GM23338 (cell line): ENCODE measurements around the gene INSL3. TPM values are rescaled to one million over a fixed set of nuclear protein-coding genes. Genes with fewer than 3 reads are reported as not detected.

Experiments
- ATAC-seq: fragments of 200-7000 bp; cut with Tn5 transposase; 3 replicates; pipeline ENCODE4 v1.9.1; 2020
- DNase-seq: peaks from one replicate; pipeline ENCODE4 v3.0.0-alpha.2; 2015; ENCODE audit warnings: low spot score
- H2AFZ ChIP-seq: fragments of 200-600 bp; sonication (generic); 2 replicates; pipeline ENCODE4 v1.8.0; 2016; ENCODE audit warnings: antibody characterized with exemption, mild to moderate bottlenecking, moderate library complexity
- H3F3A ChIP-seq: fragments of 200-600 bp; sonication (generic); replicated peaks from 2 replicates; pipeline ENCODE4 v1.8.0; 2017; ENCODE audit warnings: antibody characterized with exemption, mixed run types, low read depth
- H3K27ac ChIP-seq: fragments of 200-600 bp; sonication (generic); 2 replicates; pipeline ENCODE4 v1.6.1; 2016; ENCODE audit warnings: low read depth
- H3K27me3 ChIP-seq: fragments of 200-600 bp; sonication (generic); 2 replicates; pipeline ENCODE4 v1.8.0; 2016; ENCODE audit warnings: mild to moderate bottlenecking, mixed run types, moderate library complexity; ENCODE audit not compliant: insufficient read depth
- H3K36me3 ChIP-seq: fragments of 200-600 bp; sonication (generic); 2 replicates; pipeline ENCODE4 v1.8.0; 2016; ENCODE audit warnings: mild to moderate bottlenecking; ENCODE audit not compliant: insufficient read depth
- H3K4me1 ChIP-seq: fragments of 200-600 bp; sonication (generic); 2 replicates; pipeline ENCODE4 v1.8.0; 2016; ENCODE audit warnings: mild to moderate bottlenecking, moderate library complexity; ENCODE audit not compliant: insufficient read depth
- H3K4me2 ChIP-seq: fragments of 200-600 bp; sonication (generic); 2 replicates; pipeline ENCODE4 v1.7.1; 2017; ENCODE audit warnings: mixed run types
- H3K4me3 ChIP-seq: fragments of 200-600 bp; sonication (generic); 2 replicates; pipeline ENCODE4 v1.6.1; 2016; ENCODE audit warnings: mixed run types
- H3K79me2 ChIP-seq: fragments of 200-600 bp; sonication (generic); replicated peaks from 2 replicates; pipeline ENCODE4 v1.8.0; 2017; ENCODE audit warnings: mild to moderate bottlenecking; ENCODE audit not compliant: insufficient read depth
- H3K9me2 ChIP-seq: fragments of 200-600 bp; sonication (generic); 2 replicates; pipeline ENCODE4 v1.8.0; 2017; ENCODE audit not compliant: insufficient read depth
- H4K20me1 ChIP-seq: fragments of 200-600 bp; sonication (generic); replicated peaks from 2 replicates; pipeline ENCODE4 v1.8.0; 2017; ENCODE audit warnings: mild to moderate bottlenecking; ENCODE audit not compliant: insufficient read depth
- H3K27ac Mint-ChIP-seq: 2 replicates; pipeline ENCODE4 v1.8.0; 2020; ENCODE audit warnings: inconsistent platforms, mild to moderate bottlenecking, moderate library complexity, mixed read lengths
- H3K27me3 Mint-ChIP-seq: 3 replicates; pipeline ENCODE4 v1.8.0; 2022; ENCODE audit warnings: low read depth, mild to moderate bottlenecking, moderate library complexity, mixed read lengths, inconsistent platforms; ENCODE audit not compliant: insufficient read depth, poor library complexity
- H3K36me3 Mint-ChIP-seq: 3 replicates; pipeline ENCODE4 v1.8.0; 2021; ENCODE audit warnings: low read depth, mild to moderate bottlenecking, inconsistent platforms, moderate library complexity, mixed read lengths
- H3K4me1 Mint-ChIP-seq: 3 replicates; pipeline ENCODE4 v1.8.0; 2020; ENCODE audit warnings: mild to moderate bottlenecking, inconsistent platforms, mixed read lengths
- H3K4me3 Mint-ChIP-seq: 3 replicates; pipeline ENCODE4 v1.8.0; 2021; ENCODE audit warnings: moderate library complexity, mild to moderate bottlenecking, inconsistent platforms, mixed read lengths
- H3K9me3 Mint-ChIP-seq: 3 replicates; pipeline ENCODE4 v1.8.0; 2020; ENCODE audit warnings: moderate library complexity, mild to moderate bottlenecking, inconsistent platforms, mixed read lengths
- CREB1 ChIP-seq: fragments of 250-450 bp; sonication (Bioruptor Pico); IDR thresholded peaks from 2 replicates; pipeline ENCODE4 v1.5.0; 2020; ENCODE audit warnings: low read depth, mild to moderate bottlenecking, moderate library complexity
- EZH2 ChIP-seq: fragments of 200-600 bp; sonication (generic); IDR thresholded peaks from one replicate; pipeline ENCODE4 v1.8.0; 2017; ENCODE audit warnings: antibody characterized with exemption, mild to moderate bottlenecking, low read depth; ENCODE audit not compliant: unreplicated experiment
- EZH2phosphoT487 ChIP-seq: fragments of 200-600 bp; sonication (generic); IDR thresholded peaks from one replicate; pipeline ENCODE4 v1.8.1; 2018; ENCODE audit warnings: antibody characterized with exemption; ENCODE audit not compliant: unreplicated experiment
- JUNB ChIP-seq: IDR thresholded peaks from one replicate; pipeline ENCODE4 v1.6.1; 2016; ENCODE audit warnings: antibody characterized with exemption; ENCODE audit not compliant: unreplicated experiment
- NANOG ChIP-seq: IDR thresholded peaks from 2 replicates; pipeline ENCODE4 v1.6.1; 2016; ENCODE audit warnings: antibody characterized with exemption, borderline replicate concordance
- POLR2AphosphoS5 ChIP-seq: IDR thresholded peaks from 2 replicates; pipeline ENCODE4 v1.6.1; 2016; ENCODE audit warnings: antibody characterized with exemption, low read depth
- STAT1 ChIP-seq: IDR thresholded peaks from one replicate; pipeline ENCODE4 v1.6.1; 2016; ENCODE audit warnings: antibody characterized with exemption; ENCODE audit not compliant: unreplicated experiment
- ZNF114 ChIP-seq: fragments of 250-450 bp; sonication (Bioruptor Pico); IDR thresholded peaks from 2 replicates; pipeline ENCODE4 v1.5.0; 2020; ENCODE audit warnings: mild to moderate bottlenecking, moderate library complexity
- ZNF331 ChIP-seq: fragments of 250-450 bp; sonication (Bioruptor Pico); IDR thresholded peaks from 2 replicates; pipeline ENCODE4 v1.5.0; 2020; ENCODE audit warnings: low read depth, mild to moderate bottlenecking, moderate library complexity
- polyA plus RNA-seq: library from polyadenylated mRNA; unstranded; fragments of >200 nt; fragmentation: Nextera tagmentation; extraction: Ambion mirVana; gene quantifications from 2 replicates; pipeline ENCODE4 v1.2.1, GENCODE V29; 2016
- total RNA-seq: library from RNA; depleted of rRNA; stranded (reverse); fragments of >200 nt; shearing (Covaris generic); gene quantifications from 2 replicates; pipeline ENCODE4 v1.2.3, GENCODE V29; 2014
- TF ChIP-seq, protein P1 (sequence below): fragments of 250-450 bp; sonication (Bioruptor Pico); IDR thresholded peaks from 2 replicates; pipeline ENCODE4 v1.5.0; 2020; ENCODE audit warnings: mild to moderate bottlenecking, moderate library complexity
- TF ChIP-seq, protein P2 (sequence below), 2 experiments: fragments of 200-600 bp in 1 of 2; sonication (generic) in 1 of 2; conservative IDR thresholded peaks; 2 replicates each; pipeline versions ENCODE4 v1.5.1 to v1.6.1; 2016 to 2017; ENCODE audit warnings: antibody characterized with exemption in 2 of 2, low read depth in 2 of 2, mild to moderate bottlenecking in 2 of 2, moderate library complexity in 1 of 2
- TF ChIP-seq, protein P3 (sequence below): IDR thresholded peaks from one replicate; pipeline ENCODE4 v1.6.1; 2018; ENCODE audit warnings: antibody characterized with exemption; ENCODE audit not compliant: unreplicated experiment
- TF ChIP-seq, protein P4 (sequence below): IDR thresholded peaks from 2 replicates; pipeline ENCODE4 v1.6.1; 2016; ENCODE audit warnings: antibody characterized with exemption

Gene INSL3
- total and polyA plus RNA-seq, 2 experiments from 2014 or later, result 0.76 TPM; not detected in 1

DNA sequence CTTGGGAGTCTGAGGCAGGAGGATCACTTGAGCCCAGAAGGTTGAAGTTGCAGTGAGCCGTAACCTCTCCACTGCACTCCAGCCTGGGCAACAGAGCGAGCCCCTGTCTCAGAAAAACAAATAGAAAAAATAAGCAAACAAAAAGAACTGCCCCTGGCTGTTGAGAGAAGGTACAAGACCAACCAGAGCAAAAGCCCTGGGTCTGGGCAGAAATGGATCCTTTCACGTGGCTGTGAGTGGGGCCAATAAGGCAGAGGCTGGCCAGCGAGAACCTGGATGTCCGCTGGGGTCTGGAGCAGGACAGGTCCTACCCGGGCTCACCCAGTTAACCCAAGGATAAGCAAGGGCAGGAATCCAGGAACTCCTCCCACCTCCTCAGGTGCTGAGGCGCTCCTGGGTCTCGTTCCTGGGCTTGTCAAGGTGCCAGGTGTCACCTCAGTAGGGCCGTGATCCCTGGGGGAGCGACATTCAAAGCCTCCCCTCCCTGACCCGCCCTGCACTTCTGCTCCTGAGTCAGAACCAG lies 45.7 kb upstream of the INSL3 start:
- no peak; the same call in 2 of the 3 replicates for ATAC-seq
- peak; percentile 27 for DNase-seq

More for the DNA sequence above, 45.7 kb upstream of the INSL3 start:
- no peaks in the 10 kb centered on the region for H3K9me2 ChIP-seq
- H3K4me1 ChIP-seq, result peaks cover 12% of the 10 kb centered on the region; the same call in 1 of the 2 replicates
- peaks cover 14% of the 10 kb centered on the region for H3K4me1 Mint-ChIP-seq
- no peak overlapping the region for H3K4me2 ChIP-seq
- H3K36me3 ChIP-seq, result peaks cover 17% of the 10 kb centered on the region
- H3K4me3 ChIP-seq, result no peak overlapping the region
- peaks cover 7% of the 10 kb centered on the region for H3K79me2 ChIP-seq
- peaks cover 50% of the 10 kb centered on the region for H3F3A ChIP-seq
- H3K27me3 Mint-ChIP-seq, result peaks cover 47% of the 10 kb centered on the region
- H3K36me3 Mint-ChIP-seq, result peaks cover 39% of the 10 kb centered on the region
- peaks cover 23% of the 10 kb centered on the region for H3K27me3 ChIP-seq
- no peak overlapping the region for H2AFZ ChIP-seq
- no peak overlapping the region for H3K4me3 Mint-ChIP-seq
- no peak overlapping the region for H3K27ac ChIP-seq
- peaks cover 26% of the 10 kb centered on the region for H4K20me1 ChIP-seq
- H3K27ac Mint-ChIP-seq, result no peak overlapping the region; the same call in 1 of the 2 replicates
- TF ChIP-seq NANOG (no peak), POLR2AphosphoS5 (no peak), EZH2phosphoT487 (no peak), EZH2 (no peak), STAT1 (no peak), JUNB (no peak), ZNF331 (CRISPR knock-in tag) (no peak), CREB1 (CRISPR knock-in tag) (no peak), ZNF114 (no peak)
- TF ChIP-seq, protein P1, sequence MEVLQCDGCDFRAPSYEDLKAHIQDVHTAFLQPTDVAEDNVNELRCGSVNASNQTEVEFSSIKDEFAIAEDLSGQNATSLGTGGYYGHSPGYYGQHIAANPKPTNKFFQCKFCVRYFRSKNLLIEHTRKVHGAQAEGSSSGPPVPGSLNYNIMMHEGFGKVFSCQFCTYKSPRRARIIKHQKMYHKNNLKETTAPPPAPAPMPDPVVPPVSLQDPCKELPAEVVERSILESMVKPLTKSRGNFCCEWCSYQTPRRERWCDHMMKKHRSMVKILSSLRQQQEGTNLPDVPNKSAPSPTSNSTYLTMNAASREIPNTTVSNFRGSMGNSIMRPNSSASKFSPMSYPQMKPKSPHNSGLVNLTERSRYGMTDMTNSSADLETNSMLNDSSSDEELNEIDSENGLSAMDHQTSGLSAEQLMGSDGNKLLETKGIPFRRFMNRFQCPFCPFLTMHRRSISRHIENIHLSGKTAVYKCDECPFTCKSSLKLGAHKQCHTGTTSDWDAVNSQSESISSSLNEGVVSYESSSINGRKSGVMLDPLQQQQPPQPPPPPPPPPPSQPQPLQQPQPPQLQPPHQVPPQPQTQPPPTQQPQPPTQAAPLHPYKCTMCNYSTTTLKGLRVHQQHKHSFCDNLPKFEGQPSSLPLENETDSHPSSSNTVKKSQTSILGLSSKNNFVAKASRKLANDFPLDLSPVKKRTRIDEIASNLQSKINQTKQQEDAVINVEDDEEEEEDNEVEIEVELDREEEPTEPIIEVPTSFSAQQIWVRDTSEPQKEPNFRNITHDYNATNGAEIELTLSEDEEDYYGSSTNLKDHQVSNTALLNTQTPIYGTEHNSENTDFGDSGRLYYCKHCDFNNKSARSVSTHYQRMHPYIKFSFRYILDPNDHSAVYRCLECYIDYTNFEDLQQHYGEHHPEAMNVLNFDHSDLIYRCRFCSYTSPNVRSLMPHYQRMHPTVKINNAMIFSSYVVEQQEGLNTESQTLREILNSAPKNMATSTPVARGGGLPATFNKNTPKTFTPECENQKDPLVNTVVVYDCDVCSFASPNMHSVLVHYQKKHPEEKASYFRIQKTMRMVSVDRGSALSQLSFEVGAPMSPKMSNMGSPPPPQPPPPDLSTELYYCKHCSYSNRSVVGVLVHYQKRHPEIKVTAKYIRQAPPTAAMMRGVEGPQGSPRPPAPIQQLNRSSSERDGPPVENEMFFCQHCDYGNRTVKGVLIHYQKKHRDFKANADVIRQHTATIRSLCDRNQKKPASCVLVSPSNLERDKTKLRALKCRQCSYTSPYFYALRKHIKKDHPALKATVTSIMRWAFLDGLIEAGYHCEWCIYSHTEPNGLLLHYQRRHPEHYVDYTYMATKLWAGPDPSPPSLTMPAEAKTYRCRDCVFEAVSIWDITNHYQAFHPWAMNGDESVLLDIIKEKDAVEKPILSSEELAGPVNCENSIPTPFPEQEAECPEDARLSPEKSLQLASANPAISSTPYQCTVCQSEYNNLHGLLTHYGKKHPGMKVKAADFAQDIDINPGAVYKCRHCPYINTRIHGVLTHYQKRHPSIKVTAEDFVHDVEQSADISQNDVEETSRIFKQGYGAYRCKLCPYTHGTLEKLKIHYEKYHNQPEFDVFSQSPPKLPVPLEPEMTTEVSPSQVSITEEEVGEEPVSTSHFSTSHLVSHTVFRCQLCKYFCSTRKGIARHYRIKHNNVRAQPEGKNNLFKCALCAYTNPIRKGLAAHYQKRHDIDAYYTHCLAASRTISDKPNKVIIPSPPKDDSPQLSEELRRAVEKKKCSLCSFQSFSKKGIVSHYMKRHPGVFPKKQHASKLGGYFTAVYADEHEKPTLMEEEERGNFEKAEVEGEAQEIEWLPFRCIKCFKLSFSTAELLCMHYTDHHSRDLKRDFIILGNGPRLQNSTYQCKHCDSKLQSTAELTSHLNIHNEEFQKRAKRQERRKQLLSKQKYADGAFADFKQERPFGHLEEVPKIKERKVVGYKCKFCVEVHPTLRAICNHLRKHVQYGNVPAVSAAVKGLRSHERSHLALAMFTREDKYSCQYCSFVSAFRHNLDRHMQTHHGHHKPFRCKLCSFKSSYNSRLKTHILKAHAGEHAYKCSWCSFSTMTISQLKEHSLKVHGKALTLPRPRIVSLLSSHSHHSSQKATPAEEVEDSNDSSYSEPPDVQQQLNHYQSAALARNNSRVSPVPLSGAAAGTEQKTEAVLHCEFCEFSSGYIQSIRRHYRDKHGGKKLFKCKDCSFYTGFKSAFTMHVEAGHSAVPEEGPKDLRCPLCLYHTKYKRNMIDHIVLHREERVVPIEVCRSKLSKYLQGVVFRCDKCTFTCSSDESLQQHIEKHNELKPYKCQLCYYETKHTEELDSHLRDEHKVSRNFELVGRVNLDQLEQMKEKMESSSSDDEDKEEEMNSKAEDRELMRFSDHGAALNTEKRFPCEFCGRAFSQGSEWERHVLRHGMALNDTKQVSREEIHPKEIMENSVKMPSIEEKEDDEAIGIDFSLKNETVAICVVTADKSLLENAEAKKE (CRISPR knock-in tag), result no peak
- TF ChIP-seq, protein P2, sequence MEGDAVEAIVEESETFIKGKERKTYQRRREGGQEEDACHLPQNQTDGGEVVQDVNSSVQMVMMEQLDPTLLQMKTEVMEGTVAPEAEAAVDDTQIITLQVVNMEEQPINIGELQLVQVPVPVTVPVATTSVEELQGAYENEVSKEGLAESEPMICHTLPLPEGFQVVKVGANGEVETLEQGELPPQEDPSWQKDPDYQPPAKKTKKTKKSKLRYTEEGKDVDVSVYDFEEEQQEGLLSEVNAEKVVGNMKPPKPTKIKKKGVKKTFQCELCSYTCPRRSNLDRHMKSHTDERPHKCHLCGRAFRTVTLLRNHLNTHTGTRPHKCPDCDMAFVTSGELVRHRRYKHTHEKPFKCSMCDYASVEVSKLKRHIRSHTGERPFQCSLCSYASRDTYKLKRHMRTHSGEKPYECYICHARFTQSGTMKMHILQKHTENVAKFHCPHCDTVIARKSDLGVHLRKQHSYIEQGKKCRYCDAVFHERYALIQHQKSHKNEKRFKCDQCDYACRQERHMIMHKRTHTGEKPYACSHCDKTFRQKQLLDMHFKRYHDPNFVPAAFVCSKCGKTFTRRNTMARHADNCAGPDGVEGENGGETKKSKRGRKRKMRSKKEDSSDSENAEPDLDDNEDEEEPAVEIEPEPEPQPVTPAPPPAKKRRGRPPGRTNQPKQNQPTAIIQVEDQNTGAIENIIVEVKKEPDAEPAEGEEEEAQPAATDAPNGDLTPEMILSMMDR (conservative IDR thresholded peaks at IDR 0.05; ENCODE audit: low read depth in 2 of 2), result no peak
- TF ChIP-seq, protein P3, sequence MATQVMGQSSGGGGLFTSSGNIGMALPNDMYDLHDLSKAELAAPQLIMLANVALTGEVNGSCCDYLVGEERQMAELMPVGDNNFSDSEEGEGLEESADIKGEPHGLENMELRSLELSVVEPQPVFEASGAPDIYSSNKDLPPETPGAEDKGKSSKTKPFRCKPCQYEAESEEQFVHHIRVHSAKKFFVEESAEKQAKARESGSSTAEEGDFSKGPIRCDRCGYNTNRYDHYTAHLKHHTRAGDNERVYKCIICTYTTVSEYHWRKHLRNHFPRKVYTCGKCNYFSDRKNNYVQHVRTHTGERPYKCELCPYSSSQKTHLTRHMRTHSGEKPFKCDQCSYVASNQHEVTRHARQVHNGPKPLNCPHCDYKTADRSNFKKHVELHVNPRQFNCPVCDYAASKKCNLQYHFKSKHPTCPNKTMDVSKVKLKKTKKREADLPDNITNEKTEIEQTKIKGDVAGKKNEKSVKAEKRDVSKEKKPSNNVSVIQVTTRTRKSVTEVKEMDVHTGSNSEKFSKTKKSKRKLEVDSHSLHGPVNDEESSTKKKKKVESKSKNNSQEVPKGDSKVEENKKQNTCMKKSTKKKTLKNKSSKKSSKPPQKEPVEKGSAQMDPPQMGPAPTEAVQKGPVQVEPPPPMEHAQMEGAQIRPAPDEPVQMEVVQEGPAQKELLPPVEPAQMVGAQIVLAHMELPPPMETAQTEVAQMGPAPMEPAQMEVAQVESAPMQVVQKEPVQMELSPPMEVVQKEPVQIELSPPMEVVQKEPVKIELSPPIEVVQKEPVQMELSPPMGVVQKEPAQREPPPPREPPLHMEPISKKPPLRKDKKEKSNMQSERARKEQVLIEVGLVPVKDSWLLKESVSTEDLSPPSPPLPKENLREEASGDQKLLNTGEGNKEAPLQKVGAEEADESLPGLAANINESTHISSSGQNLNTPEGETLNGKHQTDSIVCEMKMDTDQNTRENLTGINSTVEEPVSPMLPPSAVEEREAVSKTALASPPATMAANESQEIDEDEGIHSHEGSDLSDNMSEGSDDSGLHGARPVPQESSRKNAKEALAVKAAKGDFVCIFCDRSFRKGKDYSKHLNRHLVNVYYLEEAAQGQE, result no peak
- TF ChIP-seq, protein P4, sequence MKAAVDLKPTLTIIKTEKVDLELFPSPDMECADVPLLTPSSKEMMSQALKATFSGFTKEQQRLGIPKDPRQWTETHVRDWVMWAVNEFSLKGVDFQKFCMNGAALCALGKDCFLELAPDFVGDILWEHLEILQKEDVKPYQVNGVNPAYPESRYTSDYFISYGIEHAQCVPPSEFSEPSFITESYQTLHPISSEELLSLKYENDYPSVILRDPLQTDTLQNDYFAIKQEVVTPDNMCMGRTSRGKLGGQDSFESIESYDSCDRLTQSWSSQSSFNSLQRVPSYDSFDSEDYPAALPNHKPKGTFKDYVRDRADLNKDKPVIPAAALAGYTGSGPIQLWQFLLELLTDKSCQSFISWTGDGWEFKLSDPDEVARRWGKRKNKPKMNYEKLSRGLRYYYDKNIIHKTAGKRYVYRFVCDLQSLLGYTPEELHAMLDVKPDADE, result no peak
- no peaks in the 10 kb centered on the region for H3K9me3 Mint-ChIP-seq
